OCI-LY3 (cell line): ENCODE data around the gene CTBS.

Experiments used
- H2AFZ ChIP-seq: fragments of 200-600, 300-600 bp; shearing (Covaris generic); 2 replicates; pipeline ENCODE4 v1.6.0; 2014; ENCODE audit warnings: antibody characterized with exemption, low read depth, low read length
- H3K27ac ChIP-seq: fragments of 200-600, 300-600 bp; sonication (generic); 2 replicates; pipeline ENCODE4 v1.5.1; 2014; ENCODE audit warnings: mild to moderate bottlenecking, low read length, moderate library complexity, mixed read lengths
- H3K27me3 ChIP-seq: fragments of 200-600, 300-600 bp; sonication (generic); 2 replicates; pipeline ENCODE4 v1.6.1; 2014; ENCODE audit warnings: low read depth, low read length, mixed read lengths
- H3K36me3 ChIP-seq: fragments of 200-600, 300-600 bp; sonication (generic); replicated peaks from 2 replicates; pipeline ENCODE3; 2014; ENCODE audit warnings: low read depth, low read length, mixed read lengths
- H3K4me1 ChIP-seq: fragments of 300-600, 200-600 bp; sonication (generic); 2 replicates; pipeline ENCODE4 v1.6.1; 2014; ENCODE audit warnings: low read length, mixed read lengths
- H3K4me2 ChIP-seq: fragments of 200-600, 300-600 bp; sonication (generic); 2 replicates; pipeline ENCODE4 v1.6.1; 2014; ENCODE audit warnings: low read length, mixed read lengths
- H3K4me3 ChIP-seq: fragments of 300-600, 200-600 bp; sonication (generic); 2 replicates; pipeline ENCODE4 v1.5.1; 2014; ENCODE audit warnings: antibody characterized with exemption, mild to moderate bottlenecking, low read length, moderate library complexity
- H3K79me2 ChIP-seq: fragments of 300-600, 200-600 bp; shearing (Covaris generic); 2 replicates; pipeline ENCODE4 v1.6.1; 2014; ENCODE audit warnings: mild to moderate bottlenecking, low read length, mixed read lengths
- H3K9ac ChIP-seq: fragments of 300-600, 200-600 bp; shearing (Covaris generic); 2 replicates; pipeline ENCODE4 v1.6.0; 2014; ENCODE audit warnings: mild to moderate bottlenecking, low read length, moderate library complexity
- H3K9me3 ChIP-seq: fragments of 200-600, 300-600 bp; shearing (Covaris generic); 2 replicates; pipeline ENCODE4 v1.6.1; 2014; ENCODE audit warnings: low read length, mixed read lengths; ENCODE audit not compliant: insufficient read depth
- H4K20me1 ChIP-seq: fragments of 200-600, 300-600 bp; sonication (generic); 2 replicates; pipeline ENCODE4 v1.6.1; 2016; ENCODE audit warnings: low read length, mixed read lengths; ENCODE audit not compliant: insufficient read depth
- CTCF ChIP-seq: fragments of 200-600, 300-600 bp; sonication (generic); IDR thresholded peaks from 2 replicates; pipeline ENCODE4 v1.5.1; 2014; ENCODE audit warnings: antibody characterized with exemption, low read length, low read depth
- EZH2phosphoT487 ChIP-seq: fragments of 200-600 bp; shearing (Covaris generic); IDR thresholded peaks from 2 replicates; pipeline ENCODE4 v1.6.1; 2018; ENCODE audit warnings: antibody characterized with exemption, mixed run types, low read depth

The CTBS gene

GRCh38 chr1:84582802-84583587, 8.8 kb upstream of the CTBS start:
- Histone ChIP-seq H3K27ac (peak overlapping the region; percentile 88), H3K9me3 (peaks cover 4% of the 10 kb centered on the region; the same call in 1 of the 2 replicates), H3K4me3 (peak overlapping the region; percentile 43), H3K9ac (peak overlapping the region; percentile 38), H3K36me3 (peaks cover 3% of the 10 kb centered on the region), H2AFZ (peak overlapping the region; percentile 28; the same call in 1 of the 2 replicates), H3K27me3 (no peaks in the 10 kb centered on the region), H3K4me2 (peak overlapping the region; percentile 65), H3K79me2 (no peaks in the 10 kb centered on the region), H3K4me1 (peaks cover 26% of the 10 kb centered on the region), H4K20me1 (no peaks in the 10 kb centered on the region)
- TF ChIP-seq EZH2phosphoT487 (no peak), CTCF (no peak)

GRCh38 chr1:84581648-84582047, 7.4 kb upstream of the CTBS start:
- Histone ChIP-seq H3K27ac (no peak overlapping the region), H3K79me2 (no peaks in the 10 kb centered on the region)
- TF ChIP-seq EZH2phosphoT487: no peak
- TF ChIP-seq CTCF: no peak

GRCh38 chr1:84574936-84575335, 696 bp upstream of the CTBS start:
- peaks cover 5% of the 10 kb centered on the region for H3K36me3 ChIP-seq
- no peaks in the 10 kb centered on the region for H4K20me1 ChIP-seq
- peak overlapping the region; percentile 92 for H3K9ac ChIP-seq
- no peaks in the 10 kb centered on the region for H3K27me3 ChIP-seq
- H2AFZ ChIP-seq: peak overlapping the region; percentile 84; the same call in 1 of the 2 replicates
- TF ChIP-seq EZH2phosphoT487 (no peak), CTCF (no peak)
- no peaks in the 10 kb centered on the region for H3K9me3 ChIP-seq
- peak overlapping the region; percentile 100 for H3K4me2 ChIP-seq
- H3K4me3 ChIP-seq: peak overlapping the region; percentile 95
- H3K27ac ChIP-seq: peak overlapping the region; percentile 67
- peaks cover 18% of the 10 kb centered on the region for H3K79me2 ChIP-seq
- H3K4me1 ChIP-seq: peaks cover 12% of the 10 kb centered on the region

More at GRCh38 chr1:84581648-84582047, 7.4 kb upstream of the CTBS start:
- Histone ChIP-seq H3K4me2 (no peak overlapping the region), H3K36me3 (peaks cover 3% of the 10 kb centered on the region), H4K20me1 (no peaks in the 10 kb centered on the region), H3K9me3 (peaks cover 4% of the 10 kb centered on the region; the same call in 1 of the 2 replicates), H2AFZ (no peak overlapping the region), H3K4me1 (peaks cover 26% of the 10 kb centered on the region), H3K9ac (no peak overlapping the region), H3K27me3 (no peaks in the 10 kb centered on the region), H3K4me3 (no peak overlapping the region)

GRCh38 chr1:84573481-84573966, 716 bp downstream of the CTBS start:
- H3K36me3 ChIP-seq: peaks cover 15% of the 10 kb centered on the region
- H3K27ac ChIP-seq: peak overlapping the region; percentile 94
- peak overlapping the region; percentile 83 for H3K4me2 ChIP-seq
- no peaks in the 10 kb centered on the region for H3K9me3 ChIP-seq
- no peaks in the 10 kb centered on the region for H4K20me1 ChIP-seq
- no peak for TF ChIP-seq CTCF
- no peak for TF ChIP-seq EZH2phosphoT487
- peaks cover 12% of the 10 kb centered on the region for H3K4me1 ChIP-seq
- H3K27me3 ChIP-seq: no peaks in the 10 kb centered on the region
- H3K79me2 ChIP-seq: peaks cover 18% of the 10 kb centered on the region
- H3K4me3 ChIP-seq: peak overlapping the region; percentile 92
- peak overlapping the region; percentile 96 for H3K9ac ChIP-seq
- no peak overlapping the region for H2AFZ ChIP-seq
